Measurements from ENCODE around the gene ZNF571.

The ZNF571 gene

GRCh38 chr19:37594304-37594981 lies at the start of gene ZNF571, which contains the start of gene ZNF540:
Gene ZNF571 (minus strand): TSS chr19:37594792. CDS start chr19:37586676, 8,116 bp downstream.
Gene ZNF540 (plus strand): TSS chr19:37594876. CDS start chr19:37598448, 3,572 bp downstream.
- peaks cover 26% of the 10 kb centered on the region for H3K4me1 Mint-ChIP-seq (ENCODE audit: low read depth)
- H3K36me3 Mint-ChIP-seq (ENCODE audit: low read depth), result peaks cover 35% of the 10 kb centered on the region
- peaks cover 19% of the 10 kb centered on the region for H3K9me3 Mint-ChIP-seq
- no peaks in the 10 kb centered on the region for H3K27me3 Mint-ChIP-seq
- peak within 1 kb of the TSS; percentile 97 for H3K4me3 Mint-ChIP-seq
- H3K27ac Mint-ChIP-seq, result peak within 1 kb of the TSS; percentile 99

GRCh38 chr19:37635076-37636056 lies 40.8 kb upstream of the ZNF571 start:
- no peak overlapping the region for H3K27ac Mint-ChIP-seq
- H3K4me1 Mint-ChIP-seq (ENCODE audit: low read depth), result no peaks in the 10 kb centered on the region
- H3K36me3 Mint-ChIP-seq (ENCODE audit: low read depth), result peaks cover 70% of the 10 kb centered on the region
- no peak overlapping the region for H3K4me3 Mint-ChIP-seq
- H3K27me3 Mint-ChIP-seq, result no peaks in the 10 kb centered on the region
- H3K9me3 Mint-ChIP-seq, result peaks cover 45% of the 10 kb centered on the region

- Mint-ChIP-seq H3K4me3 (peak overlapping the region; percentile 97), H3K36me3 (ENCODE audit: low read depth) (peaks cover 39% of the 10 kb centered on the region), H3K27ac (peak overlapping the region; percentile 99), H3K27me3 (no peaks in the 10 kb centered on the region), H3K4me1 (ENCODE audit: low read depth) (peaks cover 26% of the 10 kb centered on the region), H3K9me3 (peaks cover 24% of the 10 kb centered on the region)
Measured at GRCh38 chr19:37594982-37595382, 390 bp upstream of the ZNF571 start.

- peaks cover 35% of the 10 kb centered on the region for H3K36me3 Mint-ChIP-seq (ENCODE audit: low read depth)
- peak overlapping the region; percentile 99 for H3K27ac Mint-ChIP-seq
- H3K9me3 Mint-ChIP-seq, result peaks cover 18% of the 10 kb centered on the region
- H3K4me3 Mint-ChIP-seq, result peak overlapping the region; percentile 97
- H3K4me1 Mint-ChIP-seq (ENCODE audit: low read depth), result peaks cover 26% of the 10 kb centered on the region
- no peaks in the 10 kb centered on the region for H3K27me3 Mint-ChIP-seq
Measured at GRCh38 chr19:37593996-37594303, 642 bp downstream of the ZNF571 start.

GRCh38 chr19:37583340-37583739 lies 11.3 kb downstream of the ZNF571 start:
- H3K36me3 Mint-ChIP-seq (ENCODE audit: low read depth), result no peaks in the 10 kb centered on the region
- no peaks in the 10 kb centered on the region for H3K27me3 Mint-ChIP-seq
- no peaks in the 10 kb centered on the region for H3K4me1 Mint-ChIP-seq (ENCODE audit: low read depth)
- H3K9me3 Mint-ChIP-seq, result peaks cover 44% of the 10 kb centered on the region
- no peak overlapping the region for H3K27ac Mint-ChIP-seq
- H3K4me3 Mint-ChIP-seq, result no peak overlapping the region

- H3K36me3 Mint-ChIP-seq (ENCODE audit: low read depth), result peaks cover 39% of the 10 kb centered on the region
- H3K9me3 Mint-ChIP-seq, result peaks cover 62% of the 10 kb centered on the region
Measured at GRCh38 chr19:37572203-37572602, 22.4 kb downstream of the ZNF571 start.

GRCh38 chr19:37565370-37565669 lies 29.3 kb downstream of the ZNF571 start:
- peaks cover 67% of the 10 kb centered on the region for H3K9me3 Mint-ChIP-seq

More at GRCh38 chr19:37572203-37572602, 22.4 kb downstream of the ZNF571 start:
- Mint-ChIP-seq H3K4me3 (no peak overlapping the region), H3K27ac (no peak overlapping the region), H3K4me1 (ENCODE audit: low read depth) (no peaks in the 10 kb centered on the region), H3K27me3 (no peaks in the 10 kb centered on the region)

GRCh38 chr19:37564624-37565369 lies 29.8 kb downstream of the ZNF571 start:
- Mint-ChIP-seq H3K36me3 (ENCODE audit: low read depth) (peaks cover 81% of the 10 kb centered on the region), H3K27ac (no peak overlapping the region), H3K9me3 (peaks cover 63% of the 10 kb centered on the region), H3K27me3 (no peaks in the 10 kb centered on the region), H3K4me1 (ENCODE audit: low read depth) (no peaks in the 10 kb centered on the region), H3K4me3 (no peak overlapping the region)

More at GRCh38 chr19:37565370-37565669, 29.3 kb downstream of the ZNF571 start:
- no peaks in the 10 kb centered on the region for H3K4me1 Mint-ChIP-seq (ENCODE audit: low read depth)
- H3K27me3 Mint-ChIP-seq, result no peaks in the 10 kb centered on the region
- H3K36me3 Mint-ChIP-seq (ENCODE audit: low read depth), result peaks cover 85% of the 10 kb centered on the region
- no peak overlapping the region for H3K27ac Mint-ChIP-seq
- H3K4me3 Mint-ChIP-seq, result no peak overlapping the region

- no peak overlapping the region for H3K27ac Mint-ChIP-seq
- H3K36me3 Mint-ChIP-seq (ENCODE audit: low read depth), result peaks cover 80% of the 10 kb centered on the region
- H3K9me3 Mint-ChIP-seq, result peaks cover 56% of the 10 kb centered on the region
- no peak overlapping the region for H3K4me3 Mint-ChIP-seq
- H3K4me1 Mint-ChIP-seq (ENCODE audit: low read depth), result no peaks in the 10 kb centered on the region
- H3K27me3 Mint-ChIP-seq, result no peaks in the 10 kb centered on the region
Measured at GRCh38 chr19:37563518-37563917, 31.1 kb downstream of the ZNF571 start.

- Mint-ChIP-seq H3K27ac (peak overlapping the region; percentile 50), H3K36me3 (ENCODE audit: low read depth) (peaks cover 51% of the 10 kb centered on the region), H3K27me3 (no peaks in the 10 kb centered on the region), H3K4me3 (peak overlapping the region; percentile 80), H3K9me3 (peaks cover 48% of the 10 kb centered on the region), H3K4me1 (ENCODE audit: low read depth) (peaks cover 4% of the 10 kb centered on the region)
Measured at GRCh38 chr19:37551129-37551993, 43.2 kb downstream of the ZNF571 start.

- no peak overlapping the region for H3K4me3 Mint-ChIP-seq
Measured at GRCh38 chr19:37537391-37537947, 57.1 kb downstream of the ZNF571 start.

GRCh38 chr19:37519890-37520289 lies 74.7 kb downstream of the ZNF571 start:
- Mint-ChIP-seq H3K4me1 (ENCODE audit: low read depth) (no peaks in the 10 kb centered on the region), H3K36me3 (ENCODE audit: low read depth) (peaks cover 69% of the 10 kb centered on the region), H3K9me3 (peaks cover 31% of the 10 kb centered on the region), H3K27ac (no peak overlapping the region), H3K27me3 (no peaks in the 10 kb centered on the region), H3K4me3 (no peak overlapping the region)

More at GRCh38 chr19:37537391-37537947, 57.1 kb downstream of the ZNF571 start:
- peaks cover 60% of the 10 kb centered on the region for H3K36me3 Mint-ChIP-seq (ENCODE audit: low read depth)
- no peaks in the 10 kb centered on the region for H3K27me3 Mint-ChIP-seq
- H3K4me1 Mint-ChIP-seq (ENCODE audit: low read depth), result no peaks in the 10 kb centered on the region
- no peak overlapping the region for H3K27ac Mint-ChIP-seq
- peaks cover 39% of the 10 kb centered on the region for H3K9me3 Mint-ChIP-seq

Data from stimulated activated naive CD8-positive, alpha-beta T cell treated with anti-CD3 and anti-CD28 coated beads, Interleukin-15, Interleukin-2, amounts not matched to agents 100 ng/mL and 50 ng/mL, for 24 hours (primary cell).